WTC11 (cell line): Measurements from ENCODE around the gene AKAP13. TPM values are rescaled to one million over a fixed set of nuclear protein-coding genes. Genes with fewer than 3 reads are reported as not detected.
A peak's percentile ranks its signal among the peaks of the same experiment; 100 is the strongest.

Experiments used
- ATAC-seq: fragments of 200-7000 bp; cut with Tn5 transposase; 2 replicates; pipeline ENCODE4 v1.10.0; 2021; ENCODE audit warnings: mild to moderate bottlenecking, moderate library complexity
- CTCF ChIA-PET: fragments of 300-600 bp; sonication (Branson Sonifier 250); formaldehyde crosslinking; loops from one replicate; lab custom pipeline; 2021; ENCODE audit warnings: antibody characterized with exemption; lab: Charles Lee
- POLR2A ChIA-PET: fragments of 350-600 bp; sonication (Branson Sonifier 250); formaldehyde crosslinking; loops from one replicate; lab custom pipeline; 2021; ENCODE audit warnings: antibody characterized with exemption; lab: Charles Lee
- DNase-seq: peaks from one replicate; pipeline ENCODE4 v3.0.0; 2021; ENCODE audit warnings: low spot score
- H3K27ac Mint-ChIP-seq: 2 replicates; pipeline ENCODE4 v1.8.0; 2021; ENCODE audit warnings: mixed read lengths
- H3K27me3 Mint-ChIP-seq: 2 replicates; pipeline ENCODE4 v1.8.0; 2021; ENCODE audit warnings: low read depth, mild to moderate bottlenecking, moderate library complexity, mixed read lengths
- H3K36me3 Mint-ChIP-seq: 2 replicates; pipeline ENCODE4 v1.8.0; 2021; ENCODE audit warnings: mixed read lengths
- H3K4me1 Mint-ChIP-seq: 2 replicates; pipeline ENCODE4 v1.8.0; 2022; ENCODE audit warnings: mixed read lengths
- H3K4me3 Mint-ChIP-seq: 2 replicates; pipeline ENCODE4 v1.8.0; 2021; ENCODE audit warnings: mild to moderate bottlenecking, moderate library complexity, mixed read lengths
- H3K9me3 Mint-ChIP-seq: 2 replicates; pipeline ENCODE4 v1.8.0; 2021; ENCODE audit warnings: mixed read lengths
- ATF3 ChIP-seq: sonication (generic); formaldehyde crosslinking; conservative IDR thresholded peaks from 2 replicates; pipeline ENCODE4 v1.8.1; 2022; ENCODE audit warnings: mild to moderate bottlenecking, missing genetic modification reagents
- E2F4 ChIP-seq: sonication (generic); formaldehyde crosslinking; IDR thresholded peaks from 2 replicates; pipeline ENCODE4 v1.8.1; 2022; ENCODE audit warnings: low read depth, mild to moderate bottlenecking, moderate library complexity, missing genetic modification reagents, borderline replicate concordance
- EMX1 ChIP-seq: fragments of 250-450 bp; sonication (Bioruptor Pico); IDR thresholded peaks from 2 replicates; pipeline ENCODE4 v1.8.0; 2021; ENCODE audit warnings: mild to moderate bottlenecking
- GTF2I ChIP-seq: fragments of 250-450 bp; sonication (Bioruptor Pico); conservative IDR thresholded peaks from 2 replicates; pipeline ENCODE4 v1.4.0; 2021; ENCODE audit warnings: mild to moderate bottlenecking
- HMGA2 ChIP-seq: fragments of 250-450 bp; sonication (Bioruptor Pico); IDR thresholded peaks from 2 replicates; pipeline ENCODE4 v1.4.0; 2021; ENCODE audit warnings: mild to moderate bottlenecking, moderate library complexity
- JAZF1 ChIP-seq: fragments of 250-450 bp; sonication (Bioruptor Pico); IDR thresholded peaks from 2 replicates; pipeline ENCODE4 v1.9.0; 2021; ENCODE audit warnings: moderate library complexity, mild to moderate bottlenecking, inconsistent platforms
- MAX ChIP-seq: sonication (generic); formaldehyde crosslinking; IDR thresholded peaks from 2 replicates; pipeline ENCODE4 v1.8.0; 2022; ENCODE audit warnings: mild to moderate bottlenecking, missing genetic modification reagents
- NFYB ChIP-seq: sonication (generic); formaldehyde crosslinking; conservative IDR thresholded peaks from 2 replicates; pipeline ENCODE4 v1.8.0; 2022; ENCODE audit warnings: low read depth, missing genetic modification reagents
- NR3C1 ChIP-seq: sonication (generic); formaldehyde crosslinking; conservative IDR thresholded peaks from 2 replicates; pipeline ENCODE4 v1.8.1; 2023; ENCODE audit warnings: low read depth, mild to moderate bottlenecking, missing genetic modification reagents
- RORB ChIP-seq: fragments of 250-450 bp; sonication (Bioruptor Pico); IDR thresholded peaks from 2 replicates; pipeline ENCODE4 v1.9.0; 2021; ENCODE audit warnings: mild to moderate bottlenecking
- SMAD3 ChIP-seq: sonication (generic); formaldehyde crosslinking; IDR thresholded peaks from 2 replicates; pipeline ENCODE4 v1.8.0; 2022; ENCODE audit warnings: missing genetic modification reagents, mild to moderate bottlenecking, borderline replicate concordance
- TEAD4 ChIP-seq: sonication (generic); formaldehyde crosslinking; IDR thresholded peaks from 2 replicates; pipeline ENCODE4 v1.8.0; 2022; ENCODE audit warnings: mild to moderate bottlenecking, missing genetic modification reagents
- TP53 ChIP-seq: sonication (generic); formaldehyde crosslinking; IDR thresholded peaks from 2 replicates; pipeline ENCODE4 v1.8.1; 2023; ENCODE audit warnings: mild to moderate bottlenecking, missing genetic modification reagents
- ZMAT4 ChIP-seq: fragments of 250-450 bp; sonication (Bioruptor Pico); IDR thresholded peaks from 2 replicates; pipeline ENCODE4 v1.9.0; 2021; ENCODE audit warnings: mild to moderate bottlenecking
- ZNF219 ChIP-seq: sonication (generic); formaldehyde crosslinking; IDR thresholded peaks from 2 replicates; pipeline ENCODE4 v1.8.0; 2023; ENCODE audit warnings: missing genetic modification reagents, mild to moderate bottlenecking, borderline replicate concordance
- ZNF232 ChIP-seq: sonication (generic); formaldehyde crosslinking; IDR thresholded peaks from 2 replicates; pipeline ENCODE4 v1.8.0; 2022; ENCODE audit warnings: mild to moderate bottlenecking, missing genetic modification reagents
- ZNF425 ChIP-seq: fragments of 250-450 bp; sonication (Bioruptor Pico); conservative IDR thresholded peaks from 2 replicates; pipeline ENCODE4 v1.9.0; 2021; ENCODE audit warnings: mild to moderate bottlenecking
- ZNF512 ChIP-seq: sonication (generic); formaldehyde crosslinking; IDR thresholded peaks from 2 replicates; pipeline ENCODE4 v1.8.1; 2022; ENCODE audit warnings: missing genetic modification reagents, borderline replicate concordance
- ZNF532 ChIP-seq: fragments of 250-450 bp; sonication (Bioruptor Pico); IDR thresholded peaks from 2 replicates; pipeline ENCODE4 v1.9.0; 2021; ENCODE audit warnings: mild to moderate bottlenecking, borderline replicate concordance
- total RNA-seq: library from RNA; stranded (reverse); gene quantifications from 3 replicates; pipeline ENCODE4 v1.2.3, GENCODE V29; 2021

The AKAP13 gene
- total RNA-seq, 1 experiment from 2014 or later = 50.3 TPM

- TF ChIP-seq ZNF512 (CRISPR knock-in tag) = no peak
These were observed 328.1 kb downstream of the AKAP13 start (continued) for GRCh38 chr15:85708402-85708941.

- Mint-ChIP-seq H3K27me3 (no peaks in the 10 kb centered on the region), H3K4me1 (peaks cover 22% of the 10 kb centered on the region), H3K9me3 (no peaks in the 10 kb centered on the region), H3K27ac (no peak overlapping the region), H3K4me3 (no peak overlapping the region), H3K36me3 (peaks cover 14% of the 10 kb centered on the region)
- CTCF ChIA-PET = interaction anchor here (0.9 to 1.0 kb wide), 2 partner anchors 9 to 412 kb away, joined by 3 read pairs; no protein-coding TSS in a partner anchor
- DNase-seq (no peak), ATAC-seq (0 out of 2 replicates have a peak, but pooled peaks have one; percentile 24)
- TF ChIP-seq RORB (CRISPR knock-in tag) (no peak), TEAD4 (CRISPR knock-in tag) (no peak), EMX1 (CRISPR knock-in tag) (no peak), HMGA2 (no peak), SMAD3 (CRISPR knock-in tag) (no peak), ZNF425 (CRISPR knock-in tag) (no peak), E2F4 (no peak), ZNF219 (CRISPR knock-in tag) (no peak), NFYB (CRISPR knock-in tag) (no peak), ATF3 (CRISPR knock-in tag) (no peak), GTF2I (no peak), ZMAT4 (no peak), TP53 (CRISPR knock-in tag) (no peak), ZNF532 (CRISPR knock-in tag) (no peak), MAX (CRISPR knock-in tag) (no peak), NR3C1 (CRISPR knock-in tag) (no peak), JAZF1 (CRISPR knock-in tag) (no peak), ZNF232 (CRISPR knock-in tag) (no peak)
- POLR2A ChIA-PET = no interaction called here
These were observed 328.8 kb downstream of the AKAP13 start for GRCh38 chr15:85709250-85709649.
